ENCODE data around the gene RBM4.

RBM4 gene

DNA sequence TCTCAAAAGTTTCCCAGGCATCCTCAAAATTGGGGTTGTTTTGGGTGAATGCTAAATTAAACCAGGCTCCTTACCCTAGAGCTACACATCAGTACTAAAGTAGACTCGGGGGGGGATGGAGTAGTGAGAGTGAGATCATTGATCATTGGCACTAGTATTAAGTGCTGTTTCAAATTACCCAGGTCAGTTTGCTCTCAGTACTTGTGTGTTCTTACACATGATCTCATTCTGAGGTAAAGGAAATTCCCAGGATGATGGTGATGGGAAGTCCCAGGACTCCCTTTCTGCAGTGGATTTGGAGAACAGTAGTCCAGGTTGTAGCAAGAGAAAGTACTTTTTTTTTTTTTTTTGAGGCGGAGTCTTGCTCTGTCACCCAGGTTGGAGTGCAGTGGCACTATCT, 12.5 kb downstream of the RBM4 start:
- DNase-seq (ENCODE audit: low read depth) = no peak

DNA sequence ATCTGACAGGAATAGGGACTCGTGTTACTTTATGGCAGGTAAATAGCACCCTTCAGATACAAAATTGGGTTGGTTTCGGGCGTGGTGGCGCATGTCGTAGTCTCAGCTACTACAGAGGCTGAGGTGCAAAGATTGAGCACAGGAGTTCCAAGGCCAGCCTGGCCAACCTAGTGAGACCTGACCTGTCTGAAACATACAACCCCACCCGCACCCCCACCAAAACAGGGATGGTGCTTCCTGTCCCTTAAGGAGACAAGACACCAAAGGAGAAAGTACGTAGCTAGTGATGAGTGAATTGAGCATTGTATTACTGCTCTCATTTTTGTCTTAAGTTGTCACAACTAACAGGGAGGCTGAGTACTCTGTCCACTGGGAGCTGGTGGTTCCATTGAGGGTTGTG, 14.1 kb downstream of the RBM4 start:
- no peak for DNase-seq (ENCODE audit: low read depth)

DNA sequence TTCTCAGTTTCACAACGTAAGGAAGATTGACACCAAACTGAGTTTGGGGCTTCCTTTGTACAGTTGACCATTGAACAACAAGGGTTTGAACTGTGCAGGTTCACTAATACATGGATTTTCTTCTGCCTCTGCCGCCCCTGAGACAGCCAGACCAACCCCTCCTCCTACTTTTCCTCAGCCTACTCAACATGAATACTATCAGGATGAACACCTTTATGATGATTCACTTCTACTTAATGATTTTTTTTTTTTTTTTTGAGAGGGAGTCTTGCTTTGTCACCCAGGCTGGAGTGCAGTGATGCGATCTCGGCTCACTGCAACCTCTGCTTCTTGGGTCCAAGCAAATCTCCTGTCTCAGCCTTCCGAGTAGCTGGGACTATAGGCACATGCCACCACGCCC, 14.6 kb downstream of the RBM4 start:
- DNase-seq (ENCODE audit: low read depth) = no peak

DNA sequence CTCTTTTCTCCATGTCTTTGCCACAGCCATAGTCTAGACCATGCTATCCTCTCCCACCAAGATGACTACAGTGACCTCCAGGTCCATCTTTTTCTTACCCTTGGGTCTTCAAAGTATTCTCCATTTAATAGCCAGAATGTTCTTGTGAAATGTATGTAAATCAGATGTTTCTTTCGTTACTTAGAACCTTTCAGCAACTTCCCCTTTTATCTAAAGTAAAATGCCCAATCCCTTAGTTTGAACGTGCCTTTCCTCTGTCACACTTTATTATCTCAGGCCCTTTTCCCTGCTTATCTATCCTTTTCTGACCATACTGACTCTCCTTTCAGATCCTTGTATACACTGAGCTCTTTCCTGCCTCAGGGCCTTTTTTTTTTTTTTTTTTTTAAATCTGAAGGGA, 21.3 kb downstream of the RBM4 start:
- no peak for DNase-seq (ENCODE audit: low read depth)

DNA sequence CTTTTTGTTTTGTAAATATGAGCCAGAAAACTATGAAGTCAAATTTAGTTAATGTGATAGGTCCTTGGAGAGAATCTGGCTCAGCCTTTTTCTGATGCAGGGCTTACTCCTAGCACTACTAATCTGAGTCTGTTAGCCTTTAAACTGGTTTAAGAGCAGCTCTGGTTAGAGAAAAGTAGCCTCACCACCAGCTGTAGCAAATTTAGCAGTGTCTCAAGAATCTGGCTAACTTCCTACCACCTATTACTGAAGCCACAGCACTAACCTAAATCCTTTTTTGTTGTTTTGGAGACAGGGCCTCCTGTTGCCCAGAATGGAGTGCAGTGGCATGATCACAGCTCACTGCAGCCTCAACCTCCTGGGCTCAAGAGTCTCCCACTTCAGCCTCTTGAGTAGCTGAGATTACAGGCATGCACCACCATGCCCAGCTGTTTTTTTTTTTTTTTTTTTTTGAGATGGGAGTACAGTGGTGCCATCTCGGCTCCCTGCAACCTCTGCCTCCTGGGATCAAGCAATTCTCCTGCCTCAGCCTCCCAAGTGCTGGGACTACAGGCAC, 25.3 kb downstream of the RBM4 start:
- no peak for DNase-seq (ENCODE audit: low read depth)

DNA sequence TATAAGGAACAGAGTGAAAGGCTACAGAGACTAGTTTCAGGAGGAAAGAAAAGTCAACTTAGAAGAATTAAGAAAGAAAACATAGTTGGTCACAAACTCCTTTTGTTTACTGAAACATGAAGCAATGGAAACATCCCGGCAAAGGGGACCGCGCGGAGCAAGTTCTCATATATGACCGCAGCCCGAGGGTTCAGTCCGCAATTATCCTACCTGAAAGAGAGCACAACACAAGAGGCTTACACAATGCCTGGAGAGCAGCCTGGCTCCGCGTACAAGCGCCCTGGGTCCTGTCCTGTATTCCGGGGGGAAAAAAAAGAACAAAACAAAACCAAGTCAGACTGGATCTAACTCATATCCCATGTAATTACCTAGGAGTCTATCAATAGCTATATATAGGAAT, 26.9 kb downstream of the RBM4 start:
- DNase-seq (ENCODE audit: low read depth) = no peak

DNA sequence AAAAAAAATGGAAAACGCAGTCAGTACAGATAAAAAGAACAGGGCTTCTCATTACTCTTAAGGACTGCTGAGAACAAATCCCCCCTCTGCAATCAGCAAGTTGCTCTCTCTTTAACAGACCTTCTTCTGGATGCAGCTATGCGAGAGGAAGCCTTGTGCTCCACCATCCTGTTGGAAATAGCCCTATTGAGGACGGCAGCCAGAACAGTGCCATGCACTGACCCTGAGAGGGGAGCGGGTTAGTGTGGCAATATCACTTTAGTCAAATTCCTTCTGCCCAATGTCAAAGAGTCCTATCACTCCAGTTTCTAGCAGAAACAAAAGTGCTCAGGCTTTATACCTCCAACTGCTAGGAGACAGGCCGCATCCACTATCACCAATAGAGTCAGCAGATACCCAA, 32.3 kb downstream of the RBM4 start:
- no peak for DNase-seq (ENCODE audit: low read depth)

DNA sequence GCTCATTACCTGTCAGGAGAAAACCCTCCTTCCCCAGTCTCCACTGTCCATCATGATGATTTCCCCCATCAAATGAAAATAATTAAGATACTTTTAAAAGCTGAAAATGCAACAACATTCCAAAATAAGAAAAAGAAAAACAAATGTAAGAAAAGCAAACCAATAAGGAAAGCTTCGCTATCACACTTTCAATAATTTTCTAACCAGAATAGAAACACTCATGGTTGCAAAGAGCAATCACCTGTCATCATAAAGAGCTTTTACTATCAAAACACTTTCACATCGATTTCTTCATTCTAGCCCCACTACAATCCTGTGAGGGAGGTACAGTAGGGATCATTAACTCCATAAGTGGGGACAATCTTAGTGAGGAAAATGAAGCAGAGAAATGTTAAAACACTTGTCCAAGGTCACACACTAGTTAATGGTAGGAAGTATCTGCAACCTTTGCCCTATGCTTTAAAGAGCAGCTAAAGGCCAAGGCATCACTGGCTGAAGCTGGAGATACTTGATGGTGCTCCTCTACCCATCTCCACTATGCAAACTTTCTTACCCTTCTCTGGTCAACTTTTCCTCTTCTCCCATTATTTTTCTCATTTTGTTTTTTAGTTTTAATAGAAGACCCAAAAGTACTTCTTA, 36.6 kb downstream of the RBM4 start:
- DNase-seq (ENCODE audit: low read depth) = no peak

DNA sequence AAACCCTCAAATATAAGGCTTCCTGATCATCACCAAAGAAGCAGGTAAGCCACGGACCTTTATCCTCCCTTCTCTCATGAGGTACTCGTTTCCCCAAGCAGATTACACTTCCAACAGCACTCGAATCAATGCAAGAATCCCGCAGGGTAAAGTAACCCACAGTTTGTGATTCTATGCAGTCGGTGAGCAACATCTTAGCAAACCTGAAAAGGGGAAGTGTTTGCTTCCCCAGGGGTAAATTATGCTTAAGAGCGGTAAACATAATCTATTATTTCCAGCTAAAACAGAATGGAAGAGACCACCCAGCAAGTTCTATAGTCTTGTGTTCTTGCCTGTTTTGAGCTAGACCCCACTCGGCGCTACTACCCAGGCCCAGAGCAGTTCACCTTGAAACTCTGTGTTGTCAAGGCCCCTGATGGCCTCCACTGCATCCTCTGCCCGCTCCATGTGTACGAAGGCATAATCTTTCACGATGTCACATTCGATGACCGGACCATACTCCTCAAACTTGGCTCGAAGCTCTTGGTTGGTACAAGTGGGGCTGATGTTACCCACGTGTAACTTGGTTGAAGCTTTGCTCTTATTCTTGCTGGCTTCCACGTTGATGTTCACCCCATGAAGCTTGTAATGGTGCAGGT, 37.9 kb downstream of the RBM4 start:
- DNase-seq (ENCODE audit: low read depth) = no peak

DNA sequence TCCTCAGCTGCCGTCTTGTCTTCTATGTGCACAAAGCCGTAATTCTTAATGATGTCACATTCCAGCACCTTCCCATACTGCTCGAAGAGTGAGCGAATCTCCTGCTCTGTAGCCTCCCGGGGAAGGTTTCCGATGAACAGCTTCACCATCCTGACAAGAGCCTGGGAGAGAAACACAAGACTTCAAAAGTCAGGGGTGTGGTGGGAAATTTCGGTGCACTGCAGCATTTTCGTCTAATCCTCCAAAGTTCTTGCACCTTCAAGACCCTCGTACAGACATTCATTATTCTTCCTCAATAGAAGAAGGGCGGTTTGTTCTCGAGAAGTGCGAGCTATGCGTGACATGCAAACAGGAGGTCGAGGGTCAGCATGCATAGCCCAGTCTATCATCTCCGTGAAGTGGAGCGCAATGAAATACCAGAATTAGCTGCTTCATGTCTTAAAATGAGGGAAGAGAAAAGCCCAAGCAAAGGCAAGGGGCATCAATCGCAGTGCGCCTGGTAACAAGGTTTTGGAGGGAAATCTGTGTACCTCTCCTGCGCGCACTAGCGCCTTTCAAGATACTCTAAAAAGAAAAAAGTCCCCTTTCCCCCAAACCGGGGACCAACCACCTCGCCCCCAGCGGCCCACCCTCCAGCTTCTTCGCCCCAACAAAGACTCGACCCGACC, 38.6 kb downstream of the RBM4 start:
- DNase-seq (ENCODE audit: low read depth) = no peak

DNA sequence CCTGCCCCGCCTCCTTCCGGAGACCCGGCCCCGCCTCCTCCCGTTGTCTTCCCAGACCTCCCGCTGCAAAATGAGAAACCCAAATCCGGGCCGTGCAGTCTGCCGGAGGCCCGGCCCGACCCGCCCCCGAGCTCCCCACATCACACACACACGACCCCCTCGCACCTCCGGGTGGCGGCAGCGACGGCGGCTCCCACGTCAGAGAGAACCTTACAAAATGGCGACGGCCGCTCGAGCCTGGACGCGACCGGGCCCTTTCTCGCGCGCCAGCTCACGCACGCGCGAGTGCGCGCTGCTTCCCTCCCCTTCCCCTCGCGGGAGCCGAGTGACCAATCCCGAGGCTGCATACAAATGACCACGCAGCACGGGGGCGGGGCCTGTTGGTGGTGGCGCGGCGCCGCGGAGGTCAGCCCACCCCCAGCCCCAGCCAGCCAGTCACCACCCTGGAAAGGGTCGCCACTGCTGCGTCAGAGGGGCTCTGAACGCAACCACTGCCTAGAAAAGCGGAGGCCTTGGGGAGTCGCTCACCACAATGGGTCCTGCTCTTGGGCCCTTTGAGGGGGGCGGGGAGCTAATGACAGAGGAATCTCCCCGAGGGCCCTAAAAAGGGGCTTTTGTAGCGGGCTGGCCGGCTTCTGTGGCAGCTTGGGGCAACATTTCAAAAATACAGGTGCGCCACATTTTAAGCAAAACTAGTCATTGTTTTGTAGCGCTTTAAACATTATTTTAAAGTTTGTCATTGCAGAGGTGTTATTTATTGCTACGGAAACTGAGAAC, 39.3 kb downstream of the RBM4 start, which contains the start of gene RBM4B:
RBM4B (minus strand) TSS at position 289 of the 777 bp plus-strand sequence. CDS start 808 bp downstream, outside the sequence.
- peak; percentile 87 for DNase-seq (ENCODE audit: low read depth)

DNA sequence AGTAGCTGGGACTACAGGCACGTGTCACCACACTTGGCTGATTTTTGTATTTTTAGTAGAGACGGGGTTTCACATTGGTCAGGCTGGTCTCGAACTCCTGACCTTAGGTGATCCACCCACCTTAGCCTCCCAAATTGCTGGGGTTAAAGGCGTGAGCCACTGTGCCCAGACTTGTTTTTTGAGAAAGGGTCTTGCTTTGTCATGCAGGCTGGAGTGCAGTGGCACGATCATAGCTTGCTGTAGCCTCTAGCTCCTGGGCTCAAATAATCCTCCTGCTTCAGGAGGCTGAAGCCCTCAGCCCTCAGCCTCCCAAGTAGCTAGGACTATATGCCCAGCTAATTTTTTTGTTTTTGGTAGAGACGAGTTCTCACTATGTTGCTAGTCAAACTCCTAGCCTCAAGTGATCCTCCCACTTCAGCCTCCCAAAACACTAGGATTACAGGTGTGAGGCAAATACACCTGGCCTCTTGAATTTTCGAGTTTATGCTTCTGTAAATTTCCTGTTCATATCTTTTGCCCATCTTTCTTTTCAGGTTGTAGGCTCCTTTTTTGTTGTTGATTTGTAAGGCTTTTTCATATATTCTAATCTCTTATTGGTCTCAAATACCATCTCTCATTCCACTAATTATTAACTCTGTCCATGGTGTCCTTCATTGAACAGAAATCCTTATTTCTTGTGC, 42.6 kb downstream of the RBM4 start:
- no peak for DNase-seq (ENCODE audit: low read depth)

DNA sequence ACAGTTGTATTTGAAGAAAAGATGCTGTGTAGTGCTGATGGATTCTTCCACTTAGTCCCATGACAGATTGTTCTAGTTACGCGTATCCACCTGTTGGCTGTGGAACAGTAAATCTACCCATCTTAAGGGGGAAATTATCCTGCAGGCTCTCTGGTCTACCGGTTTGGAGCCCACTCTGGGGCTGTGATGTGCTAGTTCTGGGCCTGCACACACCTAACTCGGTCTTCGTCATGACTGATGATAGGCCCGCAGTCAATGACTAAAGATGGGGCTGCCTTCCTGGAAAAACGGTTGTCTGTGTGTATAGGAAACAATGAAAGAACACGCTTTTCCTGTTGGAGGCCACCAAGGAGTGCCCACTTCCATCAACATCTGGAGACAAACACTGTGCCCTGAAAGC, 45.4 kb downstream of the RBM4 start:
- DNase-seq (ENCODE audit: low read depth) = no peak

DNA sequence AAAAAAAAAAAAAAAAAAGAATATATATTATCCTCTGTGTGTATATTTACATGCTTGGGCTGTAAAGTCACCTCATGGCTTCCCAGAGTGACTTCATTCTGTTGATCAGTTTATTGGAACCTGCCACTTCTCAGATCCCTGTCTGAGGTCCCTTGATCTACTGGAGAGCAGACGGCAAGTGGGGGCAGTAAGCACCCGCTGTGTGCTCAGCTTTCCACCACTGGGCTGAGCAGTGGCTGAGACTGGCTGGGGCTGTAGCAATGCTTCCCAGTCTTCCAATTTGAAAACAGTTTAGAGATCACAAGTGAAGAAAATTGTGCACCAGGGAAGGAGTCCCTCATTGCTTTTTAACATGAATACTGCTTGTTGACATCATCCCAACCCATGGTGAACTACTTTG, 46.1 kb downstream of the RBM4 start:
- DNase-seq (ENCODE audit: low read depth) = no peak

DNA sequence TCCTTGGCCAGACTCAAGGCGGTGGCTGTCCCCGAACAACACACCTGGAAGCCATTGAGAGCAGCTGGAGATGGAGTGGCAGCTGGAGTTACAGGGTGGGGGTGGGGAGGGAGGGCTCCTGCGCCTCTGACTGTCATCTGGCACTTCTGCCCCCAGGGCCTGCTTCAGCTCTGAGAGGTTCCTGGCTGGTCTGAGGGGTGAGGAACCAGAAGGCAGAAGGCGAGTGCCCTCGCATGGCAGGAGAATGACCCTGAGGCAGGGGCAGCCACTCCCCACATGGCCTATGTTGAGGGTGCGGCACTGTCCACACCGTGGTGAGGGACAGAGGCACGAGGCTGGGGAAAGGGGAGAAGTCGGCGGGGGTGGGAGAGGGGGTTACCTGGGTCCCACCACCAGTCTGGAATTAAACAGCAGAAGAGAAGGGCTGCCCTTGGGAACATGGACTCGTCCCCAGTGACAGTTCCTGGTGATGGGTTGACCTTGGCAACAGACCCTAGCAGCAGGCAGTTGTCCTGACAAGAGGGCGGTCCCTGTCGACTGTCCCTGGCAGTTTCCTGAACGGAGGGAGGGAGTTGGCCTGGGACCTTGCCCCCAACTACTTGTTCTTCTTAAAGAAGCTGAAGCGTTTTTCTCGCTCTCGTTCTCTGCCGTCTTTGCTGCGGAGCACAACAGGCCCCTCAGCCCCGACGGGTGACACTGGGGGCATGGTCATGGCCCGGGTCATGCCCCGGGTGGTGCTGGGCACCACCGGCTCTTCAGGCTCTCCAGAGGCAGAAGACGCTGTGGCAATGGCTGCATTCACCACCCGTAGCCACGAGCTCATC, 47.0 kb downstream of the RBM4 start:
- no peak for DNase-seq (ENCODE audit: low read depth)

DNA sequence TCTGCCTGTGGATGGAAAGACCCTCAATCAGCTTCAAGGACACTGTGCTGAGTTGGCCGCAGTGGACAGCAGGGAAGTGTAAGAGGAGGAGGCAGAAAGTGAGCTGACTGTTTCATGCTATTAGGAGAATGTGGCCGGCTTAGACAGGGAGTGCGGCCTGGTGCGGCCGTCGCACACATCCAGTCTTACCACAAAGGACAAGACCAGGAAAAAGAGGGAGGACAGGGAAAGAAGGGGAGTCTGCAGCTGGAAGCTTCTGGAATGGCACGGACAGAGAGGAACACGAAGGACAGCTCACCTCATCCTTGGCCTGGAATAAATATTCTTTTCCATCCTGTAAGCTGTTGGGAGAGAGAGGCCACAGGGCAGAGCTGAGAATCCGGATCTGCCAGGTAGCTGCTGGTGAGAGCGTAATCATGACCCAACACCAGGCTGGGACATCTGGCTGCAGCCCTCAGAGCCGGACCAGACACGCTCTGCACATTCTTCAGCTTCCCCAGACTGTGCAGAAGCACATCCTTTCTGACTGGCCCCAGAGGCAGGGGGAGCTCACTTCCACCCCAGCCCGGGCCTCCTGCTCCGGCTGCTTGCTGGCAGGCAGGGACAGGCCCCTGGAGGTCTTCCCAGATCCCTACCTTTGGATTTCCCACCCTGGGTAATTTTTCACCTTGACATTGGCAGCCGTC, 47.7 kb downstream of the RBM4 start:
- no peak for DNase-seq (ENCODE audit: low read depth)

DNA sequence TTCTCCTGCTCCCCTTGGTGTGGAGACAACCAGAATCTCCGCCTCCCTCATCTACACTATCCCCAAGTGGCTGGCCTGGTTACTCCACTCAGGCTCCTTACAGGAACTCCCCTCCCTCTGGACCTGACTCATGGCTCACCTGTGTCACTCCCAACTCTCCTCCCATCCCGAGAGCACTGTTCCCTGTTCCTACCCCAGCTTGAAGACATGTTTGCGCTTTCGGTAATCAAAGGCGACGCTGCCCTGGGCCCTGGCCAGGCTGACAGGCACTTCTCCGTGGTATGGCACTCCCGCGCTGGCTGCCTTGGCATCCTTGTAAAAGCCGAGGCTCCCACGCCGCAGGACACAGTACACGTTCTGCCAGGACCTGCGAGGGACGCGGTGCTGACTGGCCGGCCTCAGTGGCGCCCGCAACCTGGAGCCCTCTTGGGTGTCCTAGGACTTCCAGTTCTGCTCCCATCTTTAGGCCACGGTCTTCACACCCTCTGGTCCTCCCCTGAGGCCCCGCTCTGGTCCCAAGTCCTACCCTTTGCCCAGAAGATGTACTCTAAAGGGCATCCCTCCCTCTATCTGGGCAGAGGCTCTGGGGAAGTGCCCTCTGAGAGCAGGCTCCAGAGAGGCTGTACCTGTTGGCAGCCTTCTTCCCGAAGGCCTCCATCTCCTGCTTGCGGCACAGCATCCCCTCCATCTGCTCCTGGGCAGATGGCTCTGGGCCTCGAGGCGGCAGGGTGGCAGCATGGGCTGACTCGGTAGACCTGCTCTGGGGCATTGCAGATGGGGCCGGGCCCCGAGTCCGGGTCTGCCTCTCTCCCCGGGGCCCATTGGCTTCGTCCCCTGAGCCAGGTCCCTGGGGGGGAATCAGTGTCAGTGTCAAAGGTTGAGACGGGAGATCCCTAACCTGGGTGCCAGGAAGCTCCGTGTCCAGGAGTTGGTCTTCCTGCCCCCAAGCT, 48.6 kb downstream of the RBM4 start:
- no peak for DNase-seq (ENCODE audit: low read depth)

DNA sequence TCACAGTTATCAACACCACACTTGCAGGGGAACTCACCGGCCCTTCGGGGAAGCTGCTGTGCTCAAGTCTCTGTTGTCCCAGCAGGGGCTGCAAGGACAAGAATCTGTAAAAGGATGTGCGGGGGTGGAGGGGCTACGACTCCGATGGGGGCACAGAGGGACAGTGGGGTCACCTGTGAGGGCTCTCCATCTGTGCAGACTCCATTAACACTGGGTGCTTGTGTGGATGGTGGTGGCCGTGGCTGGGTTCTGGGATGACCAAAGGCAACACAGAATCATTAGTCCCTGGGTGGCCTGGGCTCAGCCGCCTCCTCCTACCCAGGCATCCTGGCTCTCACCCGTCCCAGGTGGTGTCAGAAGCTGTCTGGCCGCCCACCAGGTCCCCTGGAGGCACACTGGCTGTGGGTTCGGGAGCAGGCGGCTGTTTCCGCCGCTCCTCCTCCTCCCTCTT, 49.4 kb downstream of the RBM4 start:
- DNase-seq (ENCODE audit: low read depth) = no peak

Data from stimulated activated CD8-positive, alpha-beta memory T cell treated with anti-CD3 and anti-CD28 coated beads, Interleukin-15, amount 100 ng/mL, for 24 hours (primary cell).